Measurements from ENCODE around the gene KRTAP27-1. TPM values are rescaled to one million over a fixed set of nuclear protein-coding genes. Genes with fewer than 3 reads are reported as not detected.

KRTAP27-1 gene
- total and polyA plus RNA-seq, 2 experiments from 2014 or later, result not detected

- no peaks in the 10 kb centered on the region for H3F3A ChIP-seq (replicated peaks; ENCODE audit: low read depth)
- no peaks in the 10 kb centered on the region for H3K9me3 Mint-ChIP-seq
- no peak within 1 kb of the TSS for H3K4me3 Mint-ChIP-seq
- no peak within 1 kb of the TSS for H3K27ac Mint-ChIP-seq
- no peaks in the 10 kb centered on the region for H3K36me3 ChIP-seq (ENCODE audit: insufficient read depth)
- DNase-seq (ENCODE audit: low spot score), result no peak
- no peaks in the 10 kb centered on the region for H3K36me3 Mint-ChIP-seq (ENCODE audit: low read depth)
- no peaks in the 10 kb centered on the region for H3K4me1 ChIP-seq (ENCODE audit: insufficient read depth)
- no peaks in the 10 kb centered on the region for H3K27me3 ChIP-seq (ENCODE audit: insufficient read depth)
- H2AFZ ChIP-seq, result no peak within 1 kb of the TSS
- 0 out of 2 replicates have a peak, but pooled peaks cover 3% of the 10 kb centered on the region for H3K9me2 ChIP-seq (ENCODE audit: insufficient read depth)
- H3K4me2 ChIP-seq, result no peak within 1 kb of the TSS
- no peak within 1 kb of the TSS for H3K27ac ChIP-seq (ENCODE audit: low read depth)
- TF ChIP-seq JUNB (IDR thresholded peaks at IDR 0.05; ENCODE audit: unreplicated experiment), result no peak
- TF ChIP-seq ZNF462 (CRISPR knock-in tag; IDR thresholded peaks at IDR 0.05), result no peak
- no peak for TF ChIP-seq NANOG (IDR thresholded peaks at IDR 0.05; ENCODE audit: borderline replicate concordance)
- H3K79me2 ChIP-seq (replicated peaks; ENCODE audit: insufficient read depth), result no peaks in the 10 kb centered on the region
- no peak within 1 kb of the TSS for H3K4me3 ChIP-seq
- no peaks in the 10 kb centered on the region for H3K27me3 Mint-ChIP-seq (ENCODE audit: insufficient read depth, low read depth, poor library complexity)
- no peak for ATAC-seq
- H4K20me1 ChIP-seq (replicated peaks; ENCODE audit: insufficient read depth), result no peaks in the 10 kb centered on the region
- H3K4me1 Mint-ChIP-seq, result no peaks in the 10 kb centered on the region
Measured at GRCh38 chr21:30289215-30289614, 48.3 kb downstream of the KRTAP27-1 start, which contains the start of gene KRTAP25-1. TSS of gene KRTAP25-1 (minus strand) at chr21:30289514. CDS start at chr21:30289490, 24 bp downstream.

Small RNAs within 50 kb of the gene (microRNA-seq; reads per million reads assigned to microRNA genes)
- not detected for gene MIR4327

Small RNAs within 50 kb of the gene (small RNA-seq; reads per million reads assigned to genes)
- not detected for gene KRTAP23-1 (ENCODE audit: low replicate concordance)
- gene MIR4327 (ENCODE audit: low replicate concordance), result not detected

Other genes starting within 250 kb of the KRTAP27-1 start
- gene CLDN17, start 170.9 kb downstream of the KRTAP27-1 start, total RNA-seq (2014; rRNA removed; shearing (Covaris generic)), result not detected in 2 replicates
- gene CLDN17, start 170.9 kb downstream of the KRTAP27-1 start, polyA plus RNA-seq (2016; fragmentation: Nextera tagmentation; extraction: Ambion mirVana), result not detected in 2 replicates
- gene CLDN8, start 121.6 kb downstream of the KRTAP27-1 start, total RNA-seq (2014; rRNA removed; shearing (Covaris generic)), result not detected in 2 replicates
- gene CLDN8, start 121.6 kb downstream of the KRTAP27-1 start, polyA plus RNA-seq (2016; fragmentation: Nextera tagmentation; extraction: Ambion mirVana), result not detected in 2 replicates
- not detected in 2 replicates for gene KRTAP24-1, start 54.7 kb downstream of the KRTAP27-1 start, total RNA-seq (2014; rRNA removed; shearing (Covaris generic))
- not detected in 2 replicates for gene KRTAP24-1, start 54.7 kb downstream of the KRTAP27-1 start, polyA plus RNA-seq (2016; fragmentation: Nextera tagmentation; extraction: Ambion mirVana)
- gene KRTAP25-1, start 48.2 kb downstream of the KRTAP27-1 start, total RNA-seq (2014; rRNA removed; shearing (Covaris generic)), result not detected in 2 replicates
- gene KRTAP25-1, start 48.2 kb downstream of the KRTAP27-1 start, polyA plus RNA-seq (2016; fragmentation: Nextera tagmentation; extraction: Ambion mirVana), result not detected in 2 replicates
- not detected in 2 replicates for gene KRTAP26-1, start 17.4 kb downstream of the KRTAP27-1 start, total RNA-seq (2014; rRNA removed; shearing (Covaris generic))
- gene KRTAP26-1, start 17.4 kb downstream of the KRTAP27-1 start, polyA plus RNA-seq (2016; fragmentation: Nextera tagmentation; extraction: Ambion mirVana), result not detected in 2 replicates
- not detected in 2 replicates for gene KRTAP23-1, start 10.9 kb upstream of the KRTAP27-1 start, total RNA-seq (2014; rRNA removed; shearing (Covaris generic))
- gene KRTAP23-1, start 10.9 kb upstream of the KRTAP27-1 start, polyA plus RNA-seq (2016; fragmentation: Nextera tagmentation; extraction: Ambion mirVana), result not detected in 2 replicates
- not detected in 2 replicates for gene KRTAP13-2, start 34.6 kb upstream of the KRTAP27-1 start, total RNA-seq (2014; rRNA removed; shearing (Covaris generic))
- not detected in 2 replicates for gene KRTAP13-2, start 34.6 kb upstream of the KRTAP27-1 start, polyA plus RNA-seq (2016; fragmentation: Nextera tagmentation; extraction: Ambion mirVana)
- gene KRTAP13-1, start 58.3 kb upstream of the KRTAP27-1 start, total RNA-seq (2014; rRNA removed; shearing (Covaris generic)), result not detected in 2 replicates
- not detected in 2 replicates for gene KRTAP13-1, start 58.3 kb upstream of the KRTAP27-1 start, polyA plus RNA-seq (2016; fragmentation: Nextera tagmentation; extraction: Ambion mirVana)
- gene KRTAP13-3, start 88.2 kb upstream of the KRTAP27-1 start, total RNA-seq (2014; rRNA removed; shearing (Covaris generic)), result not detected in 2 replicates
- gene KRTAP13-3, start 88.2 kb upstream of the KRTAP27-1 start, polyA plus RNA-seq (2016; fragmentation: Nextera tagmentation; extraction: Ambion mirVana), result not detected in 2 replicates
- gene KRTAP13-4, start 92.5 kb upstream of the KRTAP27-1 start, total RNA-seq (2014; rRNA removed; shearing (Covaris generic)), result not detected in 2 replicates
- not detected in 2 replicates for gene KRTAP13-4, start 92.5 kb upstream of the KRTAP27-1 start, polyA plus RNA-seq (2016; fragmentation: Nextera tagmentation; extraction: Ambion mirVana)
- gene KRTAP15-1, start 102.6 kb upstream of the KRTAP27-1 start, total RNA-seq (2014; rRNA removed; shearing (Covaris generic)), result not detected in 2 replicates
- gene KRTAP15-1, start 102.6 kb upstream of the KRTAP27-1 start, polyA plus RNA-seq (2016; fragmentation: Nextera tagmentation; extraction: Ambion mirVana), result not detected in 2 replicates
- gene KRTAP19-1, start 142.7 kb upstream of the KRTAP27-1 start, total RNA-seq (2014; rRNA removed; shearing (Covaris generic)), result not detected in 2 replicates
- not detected in 2 replicates for gene KRTAP19-1, start 142.7 kb upstream of the KRTAP27-1 start, polyA plus RNA-seq (2016; fragmentation: Nextera tagmentation; extraction: Ambion mirVana)
- gene KRTAP19-2, start 149.7 kb upstream of the KRTAP27-1 start, total RNA-seq (2014; rRNA removed; shearing (Covaris generic)), result not detected in 2 replicates
- not detected in 2 replicates for gene KRTAP19-2, start 149.7 kb upstream of the KRTAP27-1 start, polyA plus RNA-seq (2016; fragmentation: Nextera tagmentation; extraction: Ambion mirVana)
- not detected in 2 replicates for gene KRTAP19-3, start 154.3 kb upstream of the KRTAP27-1 start, total RNA-seq (2014; rRNA removed; shearing (Covaris generic))
- not detected in 2 replicates for gene KRTAP19-3, start 154.3 kb upstream of the KRTAP27-1 start, polyA plus RNA-seq (2016; fragmentation: Nextera tagmentation; extraction: Ambion mirVana)
- gene KRTAP19-4, start 159.5 kb upstream of the KRTAP27-1 start, total RNA-seq (2014; rRNA removed; shearing (Covaris generic)), result not detected in 2 replicates
- not detected in 2 replicates for gene KRTAP19-4, start 159.5 kb upstream of the KRTAP27-1 start, polyA plus RNA-seq (2016; fragmentation: Nextera tagmentation; extraction: Ambion mirVana)
- not detected in 2 replicates for gene KRTAP19-5, start 164.4 kb upstream of the KRTAP27-1 start, total RNA-seq (2014; rRNA removed; shearing (Covaris generic))
- gene KRTAP19-5, start 164.4 kb upstream of the KRTAP27-1 start, polyA plus RNA-seq (2016; fragmentation: Nextera tagmentation; extraction: Ambion mirVana), result not detected in 2 replicates
- gene KRTAP19-6, start 204.2 kb upstream of the KRTAP27-1 start, total RNA-seq (2014; rRNA removed; shearing (Covaris generic)), result not detected in 2 replicates
- gene KRTAP19-6, start 204.2 kb upstream of the KRTAP27-1 start, polyA plus RNA-seq (2016; fragmentation: Nextera tagmentation; extraction: Ambion mirVana), result not detected in 2 replicates
- gene KRTAP19-7, start 223.6 kb upstream of the KRTAP27-1 start, total RNA-seq (2014; rRNA removed; shearing (Covaris generic)), result not detected in 2 replicates
- gene KRTAP19-7, start 223.6 kb upstream of the KRTAP27-1 start, polyA plus RNA-seq (2016; fragmentation: Nextera tagmentation; extraction: Ambion mirVana), result not detected in 2 replicates

Data from GM23338 (cell line).